ENCODE results near the gene RPS15A.
A peak's percentile ranks its signal among the peaks of the same experiment; 100 is the strongest.

The RPS15A gene

DNA sequence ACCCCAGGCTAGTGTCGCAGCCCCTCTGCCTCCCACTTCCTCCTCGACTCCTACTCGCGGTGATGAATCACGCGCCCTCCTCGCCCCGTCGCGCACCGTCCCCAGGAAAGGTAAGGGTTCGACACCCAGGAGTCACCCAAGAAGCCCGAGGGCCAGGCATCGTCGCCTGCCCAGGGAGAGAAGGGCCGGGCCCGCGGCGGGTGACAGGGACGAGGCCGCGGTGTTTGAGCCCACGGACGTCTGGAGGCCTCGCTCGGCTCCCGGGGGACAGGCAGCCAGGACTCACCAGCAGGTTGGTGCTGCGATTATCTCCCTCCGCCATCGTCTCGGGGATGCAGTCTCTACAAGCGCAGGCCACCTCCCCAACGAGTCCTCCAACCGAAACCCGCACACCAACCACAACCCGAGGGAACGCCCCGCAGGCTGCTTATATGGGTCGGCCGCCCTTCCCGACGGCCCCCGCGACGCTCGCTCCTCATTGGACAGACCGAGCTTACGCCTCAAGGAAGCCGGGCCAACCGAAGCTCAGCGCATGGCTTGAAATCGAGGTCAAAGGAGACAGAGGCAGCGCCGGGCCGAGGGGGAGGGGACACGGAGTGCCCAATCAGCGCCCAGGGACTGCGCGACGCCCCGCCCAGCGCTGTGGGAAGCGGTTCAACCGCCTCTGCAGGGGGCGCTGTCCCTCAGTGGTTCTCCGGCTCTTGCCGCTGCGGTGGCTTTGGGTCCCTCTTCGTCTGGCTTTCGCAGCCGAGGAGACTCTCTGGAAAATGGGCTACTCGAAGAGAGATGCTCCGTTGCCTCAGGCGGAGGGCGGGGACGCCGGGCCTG lies 11.2 kb upstream of the RPS15A start, which contains the start of gene ARL6IP1:
Gene ARL6IP1 (minus strand): TSS at position 405 of the 828 bp plus-strand sequence. CDS start 83 bp downstream, at position 322.
- Histone ChIP-seq H3K27me3 (no peaks in the 10 kb centered on the region), H3K36me3 (peaks cover 15% of the 10 kb centered on the region), H3K9me3 (no peaks in the 10 kb centered on the region), H3K4me3 (ENCODE audit: low read depth, low read length) (peak within 1 kb of the TSS; percentile 88), H3K4me1 (no peaks in the 10 kb centered on the region; the same call in 1 of the 2 replicates)
- TF ChIP-seq, protein P1, sequence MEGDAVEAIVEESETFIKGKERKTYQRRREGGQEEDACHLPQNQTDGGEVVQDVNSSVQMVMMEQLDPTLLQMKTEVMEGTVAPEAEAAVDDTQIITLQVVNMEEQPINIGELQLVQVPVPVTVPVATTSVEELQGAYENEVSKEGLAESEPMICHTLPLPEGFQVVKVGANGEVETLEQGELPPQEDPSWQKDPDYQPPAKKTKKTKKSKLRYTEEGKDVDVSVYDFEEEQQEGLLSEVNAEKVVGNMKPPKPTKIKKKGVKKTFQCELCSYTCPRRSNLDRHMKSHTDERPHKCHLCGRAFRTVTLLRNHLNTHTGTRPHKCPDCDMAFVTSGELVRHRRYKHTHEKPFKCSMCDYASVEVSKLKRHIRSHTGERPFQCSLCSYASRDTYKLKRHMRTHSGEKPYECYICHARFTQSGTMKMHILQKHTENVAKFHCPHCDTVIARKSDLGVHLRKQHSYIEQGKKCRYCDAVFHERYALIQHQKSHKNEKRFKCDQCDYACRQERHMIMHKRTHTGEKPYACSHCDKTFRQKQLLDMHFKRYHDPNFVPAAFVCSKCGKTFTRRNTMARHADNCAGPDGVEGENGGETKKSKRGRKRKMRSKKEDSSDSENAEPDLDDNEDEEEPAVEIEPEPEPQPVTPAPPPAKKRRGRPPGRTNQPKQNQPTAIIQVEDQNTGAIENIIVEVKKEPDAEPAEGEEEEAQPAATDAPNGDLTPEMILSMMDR (IDR thresholded peaks at IDR 0.05; ENCODE audit: low read depth, low read length): peak; percentile 85
- peak; percentile 99 for DNase-seq

DNA sequence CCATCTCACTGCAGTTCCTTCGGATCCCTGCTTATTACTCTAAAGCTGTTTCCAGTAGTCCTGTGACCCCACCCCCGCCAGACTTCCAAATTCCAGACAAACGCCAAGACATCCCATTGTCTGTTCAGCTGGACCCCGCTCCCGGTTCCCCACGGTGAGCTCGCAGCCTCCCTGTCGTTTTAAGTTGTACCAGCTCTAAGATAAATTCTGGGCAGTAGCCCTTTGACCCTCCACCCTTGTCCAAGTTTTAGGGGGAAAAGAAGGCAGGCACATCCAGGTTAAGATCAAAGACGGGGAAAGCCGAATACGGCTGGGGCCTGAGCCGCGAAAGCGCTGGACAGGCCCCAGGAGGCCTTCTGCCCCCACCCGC lies 10.6 kb upstream of the RPS15A start:
- Histone ChIP-seq H3K4me1 (no peaks in the 10 kb centered on the region; the same call in 1 of the 2 replicates), H3K9me3 (no peaks in the 10 kb centered on the region), H3K36me3 (peaks cover 21% of the 10 kb centered on the region), H3K27me3 (no peaks in the 10 kb centered on the region), H3K4me3 (ENCODE audit: low read depth, low read length) (peak overlapping the region; percentile 88)
- TF ChIP-seq, protein P1 (IDR thresholded peaks at IDR 0.05; ENCODE audit: low read depth, low read length): no peak
- no peak for DNase-seq

DNA sequence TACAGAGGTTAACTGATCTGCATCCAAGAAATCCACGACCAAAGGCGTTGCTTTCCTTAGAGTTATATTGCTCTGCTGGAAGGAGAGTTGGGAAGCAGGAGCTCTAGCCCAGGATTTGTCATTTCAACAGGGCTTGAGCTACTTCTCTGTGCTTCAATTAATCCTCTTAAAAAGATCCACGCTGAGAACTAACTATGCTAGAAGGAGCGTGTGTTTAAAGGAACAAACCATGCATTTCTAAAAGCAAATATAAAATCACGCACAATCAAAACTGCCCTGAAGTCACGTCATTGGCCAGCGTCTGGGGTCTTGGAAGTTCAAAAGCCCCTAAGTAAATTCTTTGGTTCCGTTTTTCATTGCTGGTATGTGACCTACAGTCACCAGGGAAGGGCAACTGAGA lies 10.2 kb upstream of the RPS15A start:
- no peaks in the 10 kb centered on the region; the same call in 1 of the 2 replicates for H3K4me1 ChIP-seq
- no peaks in the 10 kb centered on the region for H3K9me3 ChIP-seq
- H3K4me3 ChIP-seq (ENCODE audit: low read depth, low read length): peak overlapping the region; percentile 88
- H3K36me3 ChIP-seq: peaks cover 26% of the 10 kb centered on the region
- H3K27me3 ChIP-seq: no peaks in the 10 kb centered on the region
- TF ChIP-seq, protein P1 (IDR thresholded peaks at IDR 0.05; ENCODE audit: low read depth, low read length): no peak
- DNase-seq: no peak

DNA sequence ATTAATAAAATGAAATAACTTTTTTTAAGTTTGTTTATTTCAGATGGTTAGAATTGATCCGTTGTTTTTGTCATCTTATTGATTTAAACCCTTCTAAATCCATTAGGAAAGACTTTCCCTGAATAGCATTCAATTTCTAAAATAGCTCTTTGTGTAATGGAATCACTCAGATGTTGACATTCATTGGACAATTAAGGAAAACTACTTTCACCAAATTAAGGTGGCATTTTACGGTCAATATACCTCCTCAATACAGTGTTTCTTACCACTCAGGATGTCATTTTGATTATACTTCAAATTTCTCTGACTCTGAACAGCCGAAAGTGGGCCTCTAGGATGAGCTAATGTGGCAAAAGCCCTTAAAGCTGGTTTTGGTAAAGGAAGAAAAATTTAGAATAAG lies 9.4 kb upstream of the RPS15A start:
- Histone ChIP-seq H3K4me3 (ENCODE audit: low read depth, low read length) (peak overlapping the region; percentile 88), H3K36me3 (peaks cover 34% of the 10 kb centered on the region), H3K27me3 (no peaks in the 10 kb centered on the region), H3K9me3 (no peaks in the 10 kb centered on the region), H3K4me1 (no peaks in the 10 kb centered on the region; the same call in 1 of the 2 replicates)
- DNase-seq: no peak
- TF ChIP-seq, protein P1 (IDR thresholded peaks at IDR 0.05; ENCODE audit: low read depth, low read length): no peak

DNA sequence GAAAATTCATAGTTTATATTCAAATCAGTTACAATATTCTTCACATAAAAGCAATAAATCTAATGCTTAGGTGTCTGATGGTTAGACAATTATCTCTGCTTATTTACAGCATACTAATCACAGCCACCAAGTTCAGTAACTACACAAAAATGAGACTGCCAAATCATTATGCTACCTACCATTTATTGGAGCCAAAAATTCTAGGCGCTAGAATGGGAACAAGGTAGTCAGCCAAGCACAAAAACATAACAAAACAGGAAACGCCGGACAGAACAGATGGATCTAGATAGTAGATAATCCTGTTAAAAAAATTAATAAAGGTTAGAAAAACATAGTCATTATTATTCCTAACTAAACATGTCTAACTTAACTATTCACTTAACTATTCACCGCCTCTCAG lies 7.6 kb upstream of the RPS15A start:
- TF ChIP-seq, protein P1 (IDR thresholded peaks at IDR 0.05; ENCODE audit: low read depth, low read length): no peak
- Histone ChIP-seq H3K9me3 (no peaks in the 10 kb centered on the region), H3K4me3 (ENCODE audit: low read depth, low read length) (no peak overlapping the region), H3K36me3 (peaks cover 48% of the 10 kb centered on the region), H3K4me1 (no peaks in the 10 kb centered on the region; the same call in 1 of the 2 replicates), H3K27me3 (no peaks in the 10 kb centered on the region)
- no peak for DNase-seq

DNA sequence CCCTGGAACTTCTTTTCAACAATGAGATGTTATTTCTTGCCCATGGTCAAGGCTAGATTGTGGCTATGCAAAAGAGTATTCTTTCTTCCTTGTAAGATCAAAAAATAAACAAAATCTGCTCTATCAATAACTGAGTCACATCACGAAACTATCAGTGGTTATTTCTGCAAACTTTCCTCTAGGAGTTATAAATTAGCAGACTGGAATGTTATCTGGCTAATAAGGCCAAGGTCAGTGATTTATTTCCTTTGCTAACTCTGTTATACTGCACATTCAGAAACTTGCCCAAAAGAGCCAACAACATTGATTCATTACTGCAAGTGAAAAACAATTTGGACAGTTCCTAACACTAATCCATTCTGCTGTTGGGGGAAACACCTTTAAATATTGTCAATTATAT lies 6.2 kb upstream of the RPS15A start:
- TF ChIP-seq, protein P1 (IDR thresholded peaks at IDR 0.05; ENCODE audit: low read depth, low read length): no peak
- peaks cover 56% of the 10 kb centered on the region for H3K36me3 ChIP-seq
- H3K4me3 ChIP-seq (ENCODE audit: low read depth, low read length): no peak overlapping the region
- H3K9me3 ChIP-seq: no peaks in the 10 kb centered on the region
- no peak for DNase-seq
- H3K4me1 ChIP-seq: no peaks in the 10 kb centered on the region; the same call in 1 of the 2 replicates
- no peaks in the 10 kb centered on the region for H3K27me3 ChIP-seq

Data from BE2C (cell line).